NCI-H510A treated with DMSO at 0.1 percent for 48 hours (cell line): ENCODE data around the gene CLDN14.

Source experiments
- DNase-seq: peaks from one replicate; lab custom pipeline; 2025; lab: John Stamatoyannopoulos, UW

Gene CLDN14

DNA sequence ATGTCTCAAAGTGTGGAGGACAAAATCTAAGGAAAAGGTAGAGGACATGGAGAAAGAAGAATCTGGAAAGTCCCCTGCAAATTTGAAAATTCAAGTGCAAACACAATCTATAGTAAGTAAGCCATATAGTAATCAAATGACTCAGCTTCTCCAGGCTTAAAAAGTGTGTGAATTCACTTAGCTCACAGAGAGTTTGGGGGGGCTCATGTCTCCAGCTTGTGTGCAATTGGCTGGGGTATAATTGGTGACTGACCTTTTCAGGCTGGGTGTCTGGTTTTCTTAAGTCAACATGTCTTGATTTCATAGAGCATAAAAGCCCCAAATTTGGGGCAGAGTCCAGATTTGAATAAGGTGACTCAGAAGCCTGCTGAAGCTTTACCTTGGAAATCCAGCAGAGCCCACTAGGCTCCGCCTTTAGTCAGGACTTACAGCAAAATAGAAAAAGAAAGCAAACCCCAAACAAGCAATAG lies 8.6 kb downstream of the CLDN14 start:
- DNase-seq, result no peak

- no peak for DNase-seq
These were observed 9.6 kb downstream of the CLDN14 start for GRCh38 chr21:36470294-36470693.

GRCh38 chr21:36466061-36466511 lies 13.8 kb downstream of the CLDN14 start:
- DNase-seq, result no peak

DNA sequence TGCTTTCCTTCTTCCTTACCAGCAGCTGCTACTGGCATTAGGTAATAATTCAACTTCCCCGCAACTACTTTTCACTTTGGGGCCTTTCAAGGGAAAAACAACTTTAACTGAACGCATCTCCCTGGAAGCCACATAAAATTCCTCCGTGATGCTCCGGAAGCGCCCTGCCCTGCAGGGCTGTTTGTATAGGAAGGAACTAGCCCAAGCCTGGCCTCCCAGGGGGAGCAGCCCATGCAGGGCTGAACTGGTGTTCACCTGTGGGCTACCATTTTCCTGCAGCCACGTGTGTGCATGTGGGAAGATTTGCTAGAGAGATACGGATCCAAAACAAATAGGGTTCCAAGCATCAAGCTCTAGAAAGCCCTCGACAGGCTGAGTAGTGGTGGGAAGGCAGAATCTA lies 14.4 kb downstream of the CLDN14 start:
- no peak for DNase-seq

- no peak for DNase-seq
These were observed 15.3 kb downstream of the CLDN14 start for GRCh38 chr21:36464590-36464989.

DNA sequence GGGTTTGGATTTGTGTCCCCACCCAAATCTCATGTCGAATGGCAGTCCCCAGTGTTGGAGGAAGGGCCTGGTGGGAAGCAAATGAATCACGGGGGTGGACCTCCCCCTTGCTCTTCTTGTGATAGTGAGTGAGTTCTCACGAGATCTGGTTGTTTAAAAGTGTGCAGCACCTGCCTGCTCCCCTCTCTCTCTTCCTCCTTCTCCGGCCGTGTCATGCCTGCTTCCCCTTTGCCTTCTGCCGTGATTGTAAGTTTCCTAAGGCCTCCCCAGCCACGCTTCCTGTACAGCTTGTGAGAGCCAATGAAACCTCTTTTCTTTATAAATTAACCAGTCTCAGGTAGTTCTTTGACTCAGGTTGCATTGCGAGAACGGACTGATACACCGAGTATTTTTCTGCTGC lies 15.9 kb downstream of the CLDN14 start:
- no peak for DNase-seq

GRCh38 chr21:36463204-36463603 lies 16.7 kb downstream of the CLDN14 start:
- DNase-seq, result no peak

- DNase-seq, result no peak
These were observed 17.9 kb downstream of the CLDN14 start for GRCh38 chr21:36461918-36462486.

- no peak for DNase-seq
These were observed 18.5 kb downstream of the CLDN14 start for GRCh38 chr21:36461277-36461917.

- no peak for DNase-seq
These were observed 19.1 kb downstream of the CLDN14 start for GRCh38 chr21:36460866-36461265.

- no peak for DNase-seq
These were observed 20.8 kb downstream of the CLDN14 start for GRCh38 chr21:36459098-36459497.

DNA sequence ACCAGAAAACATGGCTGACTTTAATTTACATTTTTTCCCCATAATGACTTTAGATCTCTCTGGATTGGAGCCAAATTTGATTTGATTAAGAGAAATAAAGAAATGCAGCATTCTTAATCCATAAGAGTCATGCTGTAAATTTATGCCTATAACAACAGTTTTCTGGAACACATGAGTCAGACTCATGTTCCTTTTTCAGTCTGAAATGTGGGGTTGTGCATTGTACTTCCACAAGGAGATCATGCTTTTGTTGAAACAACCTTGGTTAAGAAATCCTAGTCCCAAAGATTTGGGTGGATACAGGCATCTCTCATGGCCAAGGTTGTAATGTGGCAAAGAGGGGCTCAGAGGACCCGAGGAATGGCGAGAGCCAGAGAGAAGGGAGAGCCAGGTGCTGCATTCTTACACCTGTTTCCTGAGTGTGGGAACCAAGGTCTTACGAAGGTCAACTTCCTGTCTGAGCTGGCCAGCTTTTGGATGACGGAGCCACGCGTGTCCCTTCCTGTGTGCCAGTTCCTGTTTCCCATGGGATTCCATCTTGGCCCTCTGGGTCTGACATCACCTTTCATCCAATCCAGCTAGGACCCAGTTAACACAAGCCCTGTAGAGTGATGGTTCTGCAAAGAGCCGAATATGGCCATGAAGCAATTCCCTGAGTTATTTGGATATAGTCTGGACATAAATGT lies 23.1 kb downstream of the CLDN14 start:
- DNase-seq, result no peak

DNA sequence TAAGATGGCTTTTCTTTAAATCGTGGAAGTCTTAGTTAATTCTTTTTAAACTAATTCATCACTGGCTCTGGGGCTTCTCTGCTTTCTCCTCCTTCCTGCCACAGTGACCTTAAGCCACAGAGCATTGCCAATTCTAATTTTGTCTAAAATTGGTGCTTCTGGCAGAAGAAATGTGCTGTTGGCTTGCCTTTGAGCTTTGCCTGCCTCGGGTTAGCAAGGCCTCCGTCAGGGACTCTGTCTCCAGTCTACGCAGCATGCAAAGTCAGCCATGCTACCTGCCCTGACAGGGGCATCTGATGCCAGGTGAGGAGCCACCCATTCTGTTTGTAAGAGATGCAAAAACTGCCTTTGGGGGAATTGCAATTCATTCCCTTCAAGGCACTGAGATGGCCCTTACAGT lies 25.2 kb downstream of the CLDN14 start:
- no peak for DNase-seq

GRCh38 chr21:36454093-36454531 lies 25.8 kb downstream of the CLDN14 start:
- no peak for DNase-seq

GRCh38 chr21:36452281-36452825 lies 27.6 kb downstream of the CLDN14 start:
- no peak for DNase-seq

GRCh38 chr21:36451506-36451905 lies 28.4 kb downstream of the CLDN14 start:
- no peak for DNase-seq

- no peak for DNase-seq
These were observed 29.4 kb downstream of the CLDN14 start for GRCh38 chr21:36450511-36450910.

GRCh38 chr21:36446301-36446700 lies 33.6 kb downstream of the CLDN14 start:
- DNase-seq, result no peak

- DNase-seq, result no peak
These were observed 38.2 kb downstream of the CLDN14 start for GRCh38 chr21:36441715-36442114.

DNA sequence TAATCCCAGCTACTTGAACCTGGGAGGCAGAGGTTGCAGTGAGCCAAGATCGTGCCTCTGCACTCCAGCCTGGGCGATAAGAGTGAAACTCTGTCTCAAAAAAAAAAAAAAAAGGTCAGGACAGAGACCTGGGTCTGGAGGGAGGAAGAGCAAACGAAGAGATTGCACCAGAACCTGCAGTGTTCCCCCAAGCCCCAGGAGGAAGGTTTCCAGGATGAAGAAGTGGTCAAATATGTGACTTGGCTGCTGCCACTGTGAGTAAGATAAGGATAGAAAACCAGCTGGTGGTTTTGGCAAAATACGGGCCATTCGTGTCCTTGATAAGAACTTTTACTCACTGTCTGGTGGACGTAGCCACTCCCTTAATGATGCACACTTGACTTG lies 42.2 kb downstream of the CLDN14 start:
- DNase-seq, result no peak

DNA sequence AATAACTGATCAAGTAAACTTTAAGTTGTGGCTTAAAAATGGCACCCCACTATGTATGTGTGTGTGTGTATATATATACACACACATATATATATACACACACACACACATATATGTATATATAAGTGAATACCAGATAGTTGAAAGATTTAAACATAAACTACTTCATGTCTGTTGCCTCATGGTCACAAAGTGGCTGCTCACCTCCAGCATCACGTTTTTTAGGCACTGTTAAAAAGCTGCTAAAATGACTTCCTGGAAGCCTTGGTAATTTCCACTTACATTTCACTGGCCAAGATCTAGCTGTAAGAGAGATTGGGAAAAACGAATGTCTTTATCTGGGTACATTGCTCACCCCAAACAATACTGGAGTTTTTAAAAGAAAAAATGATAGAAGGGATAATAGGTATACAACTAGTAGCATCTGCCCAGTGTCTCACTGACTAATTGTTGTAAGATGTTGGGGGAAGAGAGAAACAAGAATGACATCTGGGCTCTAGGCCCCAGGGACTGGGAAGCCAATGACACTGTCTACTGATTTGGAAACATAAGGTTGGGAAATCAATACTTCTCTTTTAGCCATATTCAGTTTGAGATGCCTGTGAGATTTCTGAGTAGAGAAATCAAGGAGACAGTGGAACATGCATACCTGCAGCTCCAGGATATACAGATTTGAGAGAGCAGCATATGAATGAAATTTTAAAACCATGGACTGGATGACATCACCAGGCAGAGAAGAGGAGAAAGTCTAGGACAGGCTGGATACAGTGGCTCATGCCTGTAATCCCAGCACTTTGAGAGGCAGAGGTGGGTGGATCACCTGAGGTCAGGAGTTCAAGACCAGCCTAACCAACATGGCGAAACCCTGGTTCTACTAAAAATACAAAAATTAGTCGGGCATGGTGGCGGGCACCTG lies 42.8 kb downstream of the CLDN14 start:
- DNase-seq, result no peak

- no peak for DNase-seq
These were observed 45.8 kb downstream of the CLDN14 start for GRCh38 chr21:36434144-36434543.
